Suprapubic skin (tissue), 4 donors: Measurements from ENCODE around the gene NID2.

Source experiments
- EP300 ChIP-seq: sonication (generic); formaldehyde crosslinking; IDR thresholded peaks from one replicate; pipeline ENCODE4 v1.6.1; 2017; ENCODE audit warnings: antibody characterized with exemption
- POLR2A ChIP-seq, 2 donors: fragments of 450-650 bp; IDR thresholded peaks; one replicate each; pipeline ENCODE4 v1.6.1; 2017; ENCODE audit warnings: antibody characterized with exemption in 2 of 2, mild to moderate bottlenecking in 2 of 2, moderate library complexity in 2 of 2
- POLR2AphosphoS5 ChIP-seq, 3 donors: sonication (generic); formaldehyde crosslinking; IDR thresholded peaks; one replicate each; pipeline ENCODE4 v1.6.1; 2017; ENCODE audit warnings: antibody characterized with exemption in 3 of 3
- TF ChIP-seq, protein P1 (sequence below), 2 donors: fragments of 200-600 bp in 1 of 2; fragments of 450-650 bp in 1 of 2; sonication (generic) in 1 of 2; IDR thresholded peaks; one replicate each; pipeline ENCODE4 v1.5.1; 2016 to 2019; ENCODE audit warnings: antibody characterized with exemption in 2 of 2, mild to moderate bottlenecking in 1 of 2, moderate library complexity in 1 of 2

DNA sequence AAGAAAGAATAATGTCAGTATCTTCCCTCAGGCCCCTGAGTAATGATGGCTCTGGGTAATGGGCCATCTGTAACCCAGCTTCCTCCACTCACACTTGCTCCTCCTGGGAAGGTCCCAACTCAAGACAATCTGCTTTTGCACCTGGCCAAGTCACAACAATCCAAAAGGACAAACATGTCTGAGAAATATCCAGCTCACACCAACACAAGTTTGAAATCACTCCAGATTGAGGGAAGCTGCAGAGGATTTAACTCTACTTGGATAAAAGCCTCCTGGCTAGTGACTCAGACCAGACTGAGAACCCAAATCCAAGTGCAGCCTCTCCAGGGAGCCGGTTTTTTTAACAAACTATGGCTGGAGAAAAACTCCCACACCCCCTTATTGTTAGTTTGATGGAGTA, 45.3 kb downstream of the NID2 start:
- TF ChIP-seq, protein P1, sequence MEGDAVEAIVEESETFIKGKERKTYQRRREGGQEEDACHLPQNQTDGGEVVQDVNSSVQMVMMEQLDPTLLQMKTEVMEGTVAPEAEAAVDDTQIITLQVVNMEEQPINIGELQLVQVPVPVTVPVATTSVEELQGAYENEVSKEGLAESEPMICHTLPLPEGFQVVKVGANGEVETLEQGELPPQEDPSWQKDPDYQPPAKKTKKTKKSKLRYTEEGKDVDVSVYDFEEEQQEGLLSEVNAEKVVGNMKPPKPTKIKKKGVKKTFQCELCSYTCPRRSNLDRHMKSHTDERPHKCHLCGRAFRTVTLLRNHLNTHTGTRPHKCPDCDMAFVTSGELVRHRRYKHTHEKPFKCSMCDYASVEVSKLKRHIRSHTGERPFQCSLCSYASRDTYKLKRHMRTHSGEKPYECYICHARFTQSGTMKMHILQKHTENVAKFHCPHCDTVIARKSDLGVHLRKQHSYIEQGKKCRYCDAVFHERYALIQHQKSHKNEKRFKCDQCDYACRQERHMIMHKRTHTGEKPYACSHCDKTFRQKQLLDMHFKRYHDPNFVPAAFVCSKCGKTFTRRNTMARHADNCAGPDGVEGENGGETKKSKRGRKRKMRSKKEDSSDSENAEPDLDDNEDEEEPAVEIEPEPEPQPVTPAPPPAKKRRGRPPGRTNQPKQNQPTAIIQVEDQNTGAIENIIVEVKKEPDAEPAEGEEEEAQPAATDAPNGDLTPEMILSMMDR (IDR thresholded peaks at IDR 0.05) = no peak
- TF ChIP-seq POLR2A (IDR thresholded peaks at IDR 0.05) (no peak), EP300 (no peak), POLR2AphosphoS5 (IDR thresholded peaks at IDR 0.05) (no peak)
